ENCODE measurements around the gene STX8. TPM values are rescaled to one million over a fixed set of nuclear protein-coding genes. Genes with fewer than 3 reads are reported as not detected.
"Not testable (repeated sequence)": the region's sequence is repeated elsewhere in the genome, so short reads cannot be mapped to it uniquely, and the experiment has no call there.

The STX8 gene
- total and polyA plus RNA-seq, 4 donors = 14.7 to 39.5 (median 28.7) TPM

- TF ChIP-seq RAD21 (IDR thresholded peaks at IDR 0.05) = no peak
- no peak for TF ChIP-seq FOXA1 (IDR thresholded peaks at IDR 0.05)
- no peak for TF ChIP-seq RXRA (IDR thresholded peaks at IDR 0.05)
- TF ChIP-seq FOXA2 (IDR thresholded peaks at IDR 0.05) = no peak
- TF ChIP-seq TAF1 (conservative IDR thresholded peaks at IDR 0.05) = no peak
- no peak for TF ChIP-seq CTCF (IDR thresholded peaks at IDR 0.05; ENCODE audit: low read depth, low read length, missing input control)
- TF ChIP-seq JUND (IDR thresholded peaks at IDR 0.05) = no peak
- TF ChIP-seq YY1 (IDR thresholded peaks at IDR 0.05) = no peak
- no peak for TF ChIP-seq HNF4A (conservative IDR thresholded peaks at IDR 0.05)
- no peak for TF ChIP-seq REST (IDR thresholded peaks at IDR 0.05)
- TF ChIP-seq HNF4G (IDR thresholded peaks at IDR 0.05) = no peak
- TF ChIP-seq ZBTB33 (IDR thresholded peaks at IDR 0.05) = no peak
- no peak for TF ChIP-seq SP1 (IDR thresholded peaks at IDR 0.05)
- TF ChIP-seq MAX (IDR thresholded peaks at IDR 0.05) = no peak
- Histone ChIP-seq H3K9ac (ENCODE audit: low read depth in 1 of 2, low read length in 2 of 2) (no peak overlapping the region), H3K36me3 (ENCODE audit: control insufficient read depth in 4 of 4, insufficient read depth in 3 of 4, low read depth in 1 of 4, low read length in 3 of 4) (no peaks in the 10 kb centered on the region), H3K4me1 (ENCODE audit: control insufficient read depth in 4 of 4, insufficient read depth in 4 of 4, low read length in 3 of 4) (peaks cover 0 to 5% (median 2%) of the 10 kb centered on the region in 4 donors), H3K27ac (ENCODE audit: low read depth in 1 of 2, low read length in 2 of 2) (no peak overlapping the region), H3K9me3 (ENCODE audit: control insufficient read depth in 4 of 4, low read length in 3 of 4) (no peaks in the 10 kb centered on the region), H3K27me3 (ENCODE audit: control insufficient read depth in 4 of 4, insufficient read depth in 4 of 4, low read length in 3 of 4) (no peaks in the 10 kb centered on the region), H3K4me3 (ENCODE audit: low read depth in 1 of 3, low read length in 3 of 3) (no peak overlapping the region)
- WGBS = 97% methylated on average over 1 of the region's 1 CpG
- DNase-seq (ENCODE audit: low spot score) = no peak
Measured at GRCh38 chr17:9451934-9452333, 123.7 kb downstream of the STX8 start.

GRCh38 chr17:9447298-9447697, 128.3 kb downstream of the STX8 start:
- H3K36me3 ChIP-seq (ENCODE audit: control insufficient read depth in 4 of 4, insufficient read depth in 3 of 4, low read depth in 1 of 4, low read length in 3 of 4); H3K27me3 ChIP-seq (ENCODE audit: control insufficient read depth in 4 of 4, insufficient read depth in 4 of 4, low read length in 3 of 4); H3K4me3 ChIP-seq (ENCODE audit: low read depth in 1 of 3, low read length in 3 of 3); H3K4me1 ChIP-seq (ENCODE audit: control insufficient read depth in 4 of 4, insufficient read depth in 4 of 4, low read length in 3 of 4); H3K9ac ChIP-seq (ENCODE audit: low read depth in 1 of 2, low read length in 2 of 2); H3K27ac ChIP-seq (ENCODE audit: low read depth in 1 of 2, low read length in 2 of 2); DNase-seq (ENCODE audit: low spot score); H3K9me3 ChIP-seq (ENCODE audit: control insufficient read depth in 4 of 4, low read length in 3 of 4): not testable (repeated sequence)
- 94% methylated on average over 6 of the region's 6 CpGs for WGBS

Measured in liver (tissue), 9 donors.